NCI-H187 (cell line): ENCODE measurements around the gene SPACA1.

ENCODE experiments used
- DNase-seq, 2 experiments: peaks; one replicate each; lab custom pipeline; 2025; lab: John Stamatoyannopoulos, UW

The SPACA1 gene

DNA sequence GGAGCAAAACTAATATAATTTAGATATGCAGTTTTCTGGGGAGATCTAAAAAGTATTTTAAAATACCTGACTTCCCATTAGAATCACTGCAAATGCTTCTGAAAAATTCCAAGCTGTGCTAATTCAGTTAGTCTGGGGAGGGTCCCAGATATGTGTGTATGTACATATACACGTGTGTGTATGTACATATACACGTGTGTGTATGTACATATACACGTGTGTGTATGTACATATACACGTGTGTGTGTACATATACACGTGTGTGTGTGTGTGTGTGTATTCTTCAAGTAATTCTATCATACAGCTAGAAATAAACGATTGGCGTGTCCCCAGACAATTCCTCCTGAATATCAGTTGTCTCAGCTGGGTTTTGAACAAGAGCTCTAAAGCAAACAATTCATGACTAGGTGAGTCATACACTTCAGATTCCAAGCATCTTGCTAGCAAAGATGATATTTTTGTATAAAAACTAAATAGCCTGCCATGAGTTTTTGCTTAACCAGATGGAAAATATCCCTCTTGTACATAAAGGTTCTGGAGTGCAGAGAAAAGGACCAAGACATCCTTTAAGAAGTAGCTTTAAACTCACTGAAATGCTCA is 58.2 kb downstream of the SPACA1 start:
- DNase-seq = no peak

DNA sequence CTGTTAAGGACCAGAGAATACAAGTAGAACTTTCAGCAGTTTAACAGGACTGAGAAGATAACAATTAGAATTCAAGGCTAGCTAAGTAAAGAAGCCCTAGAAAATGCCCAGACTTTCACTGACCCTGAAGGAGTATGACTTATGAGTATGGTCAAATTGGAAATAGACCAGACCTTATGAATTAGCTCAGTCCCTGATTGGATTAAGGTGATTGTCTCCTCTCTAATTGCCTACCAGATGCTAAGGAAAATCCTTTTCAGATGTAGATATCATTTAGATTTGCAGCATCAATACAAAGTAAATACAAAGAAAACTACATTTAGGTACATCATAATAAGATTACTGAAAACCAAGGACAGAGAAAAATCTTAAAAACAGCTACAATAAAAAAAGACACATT is 59.6 kb downstream of the SPACA1 start:
- no peak for DNase-seq

DNA sequence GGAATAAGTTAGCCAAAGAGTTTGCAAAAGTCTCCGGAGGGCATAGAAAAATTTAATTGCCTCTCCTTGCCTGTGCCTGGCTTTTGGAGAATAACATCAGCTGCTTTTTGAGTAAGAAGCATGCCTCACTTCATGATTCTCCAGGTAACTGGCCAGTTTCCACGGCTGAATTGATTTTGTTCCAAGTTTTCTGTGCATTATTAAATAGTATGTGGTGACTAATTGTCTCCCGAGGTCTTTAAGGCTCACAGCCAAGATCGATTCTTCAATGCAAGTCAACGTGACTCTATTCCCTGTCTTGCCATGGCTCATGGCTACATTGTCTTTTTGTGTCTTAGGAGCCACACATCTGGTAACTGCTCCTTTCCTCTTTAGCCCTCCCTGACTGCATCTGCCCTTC is 64.3 kb downstream of the SPACA1 start:
- no peak for DNase-seq

DNA sequence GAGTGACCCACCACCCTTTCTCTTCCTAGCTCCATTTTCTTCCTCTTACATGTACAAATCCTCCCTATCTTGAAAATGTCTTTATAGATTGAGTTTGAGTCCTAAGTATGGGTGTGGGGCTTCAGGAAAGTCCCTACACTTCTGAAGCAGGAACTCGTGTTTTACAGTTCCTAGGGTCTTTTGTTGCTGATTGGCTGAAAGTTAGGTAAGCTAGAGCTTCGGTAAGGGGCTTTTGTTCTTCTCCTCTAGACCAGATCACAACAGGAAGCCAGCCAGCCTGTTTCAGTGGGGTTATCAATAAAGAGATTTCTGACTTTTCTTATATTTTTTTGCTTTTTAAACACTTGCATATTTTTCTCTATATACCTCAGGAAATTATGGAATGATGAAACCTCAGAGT is 67.2 kb downstream of the SPACA1 start:
- DNase-seq = no peak

DNA sequence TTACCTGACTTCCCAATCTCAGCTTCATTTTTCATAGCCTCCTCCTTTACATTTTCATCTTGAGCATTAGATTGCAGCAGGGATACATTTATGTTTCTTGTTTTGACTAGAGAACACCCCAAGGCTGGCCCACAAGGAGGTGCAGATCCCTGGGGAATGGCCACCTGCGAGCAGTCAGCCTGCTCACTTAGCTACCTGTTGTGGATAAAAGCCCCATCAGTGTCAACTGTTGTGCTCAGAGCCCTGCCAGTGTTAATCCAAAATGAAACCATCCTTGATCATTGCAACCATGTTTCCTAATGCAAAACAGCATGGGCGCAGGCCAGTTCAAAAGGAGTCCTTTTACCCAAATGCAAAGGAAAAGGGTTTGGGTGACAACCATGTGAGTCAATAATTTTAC is 67.7 kb downstream of the SPACA1 start:
- DNase-seq = no peak

DNA sequence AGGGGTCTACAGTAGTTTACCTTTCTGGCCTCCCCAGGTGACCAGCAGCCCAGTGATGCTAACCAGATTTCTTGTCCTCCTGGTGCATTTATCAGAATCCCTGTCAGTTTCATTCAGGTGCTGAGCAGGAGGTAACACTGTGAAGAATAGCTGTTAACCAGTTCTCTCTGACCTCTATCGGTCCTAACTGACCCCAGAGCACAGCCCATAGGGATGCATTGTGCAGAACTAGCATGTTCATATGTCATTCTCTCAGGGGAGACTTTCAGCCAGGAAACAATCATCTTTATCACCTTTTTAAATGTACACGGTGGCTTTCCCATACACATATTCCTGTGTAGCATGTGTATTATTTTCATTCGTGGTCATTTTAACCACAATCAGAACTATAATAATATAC is 68.6 kb downstream of the SPACA1 start:
- no peak for DNase-seq
